CD4-positive, alpha-beta T cell treated with Interferon alpha-2 for 1 hour (primary cell): Measurements from ENCODE around the gene ABCA4.
"Not testable (repeated sequence)": the region's sequence is repeated elsewhere in the genome, so short reads cannot be mapped to it uniquely, and the experiment has no call there.

Experiments used
- DNase-seq, 2 donors: peaks; one replicate each; pipeline ENCODE4 v3.0.0-alpha.2; 2020 to 2022

Gene ABCA4

DNA sequence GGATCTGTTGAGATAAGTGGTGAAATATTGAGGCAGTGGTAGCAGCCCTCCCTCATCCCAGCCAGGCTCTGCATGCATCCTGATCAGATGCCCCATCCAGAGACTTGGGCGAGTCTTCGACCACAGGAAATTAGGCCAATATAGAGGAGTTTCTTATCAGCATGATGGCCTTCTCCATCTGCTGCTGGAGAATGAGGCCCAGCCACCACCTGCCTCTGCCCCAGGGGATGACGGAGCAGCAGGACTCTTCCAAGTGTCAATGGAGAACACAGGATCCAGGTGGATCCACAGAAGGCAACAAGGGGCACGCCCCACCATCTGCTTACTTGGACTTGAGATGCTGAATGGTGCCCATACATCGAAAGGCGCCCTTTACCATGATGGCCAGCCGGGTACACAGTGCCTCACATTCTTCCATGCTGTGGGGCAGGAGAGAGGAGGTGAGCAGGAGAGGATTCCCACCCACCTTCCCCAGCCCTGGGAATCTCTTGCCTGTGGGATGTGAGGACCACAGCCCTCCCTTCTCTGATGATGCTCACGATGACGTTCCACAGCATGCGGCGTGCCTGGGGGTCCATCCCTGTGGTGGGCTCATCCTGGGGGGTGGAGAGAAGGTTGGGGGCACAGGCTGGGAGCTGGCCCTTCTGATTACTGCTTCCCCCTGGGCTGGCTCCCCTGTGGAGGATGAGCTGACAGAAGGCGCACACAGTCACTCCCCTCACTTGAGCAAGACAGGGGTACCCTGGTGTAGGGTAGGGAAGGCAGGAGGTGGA lies 120.3 kb downstream of the ABCA4 start:
- no peak for DNase-seq

DNA sequence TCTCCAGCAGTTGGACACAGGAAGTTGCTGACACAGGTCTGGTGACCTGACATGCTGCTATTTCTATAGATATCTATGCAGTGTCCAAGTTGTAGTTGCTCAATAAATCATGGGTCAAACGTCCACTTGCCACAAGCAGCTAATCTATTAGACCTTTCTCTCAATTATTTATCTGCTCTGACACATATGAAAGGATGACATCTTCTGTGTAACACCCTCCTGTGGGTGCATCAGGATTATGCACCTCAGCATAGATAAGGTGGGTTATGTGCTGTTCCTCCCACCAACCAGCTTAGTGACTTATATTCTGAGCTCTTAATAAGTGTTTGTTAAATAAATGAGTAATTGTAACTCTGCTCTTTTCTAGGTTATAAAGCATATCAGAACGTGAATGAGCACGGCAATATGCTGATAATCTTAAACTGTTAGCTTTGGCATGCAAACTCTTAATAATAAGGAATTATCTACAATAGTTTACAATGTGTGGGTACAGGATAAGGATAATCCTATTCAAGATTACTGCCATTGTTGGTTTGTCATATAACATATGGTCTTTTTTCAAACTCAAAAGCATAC lies 121.0 kb downstream of the ABCA4 start:
- no peak for DNase-seq

DNA sequence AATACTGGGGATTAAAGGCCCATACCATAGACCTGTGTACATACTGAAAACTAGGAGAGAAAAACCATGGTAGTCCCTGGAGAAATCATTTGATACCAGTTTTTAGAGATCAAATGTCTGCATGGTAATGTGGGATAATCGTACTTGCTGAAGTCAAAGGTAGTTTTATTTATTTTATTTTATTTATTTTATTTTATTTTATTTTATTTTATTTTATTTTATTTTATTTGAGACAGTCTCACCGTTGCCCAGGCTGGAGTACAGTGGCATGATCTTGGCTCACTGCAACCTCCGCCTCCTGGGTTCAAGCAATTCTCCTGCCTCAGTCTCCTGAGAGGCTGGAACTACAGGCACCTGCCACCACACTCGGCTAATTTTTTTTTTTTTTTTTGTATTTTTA lies 122.4 kb downstream of the ABCA4 start:
- not testable (repeated sequence) for DNase-seq

DNA sequence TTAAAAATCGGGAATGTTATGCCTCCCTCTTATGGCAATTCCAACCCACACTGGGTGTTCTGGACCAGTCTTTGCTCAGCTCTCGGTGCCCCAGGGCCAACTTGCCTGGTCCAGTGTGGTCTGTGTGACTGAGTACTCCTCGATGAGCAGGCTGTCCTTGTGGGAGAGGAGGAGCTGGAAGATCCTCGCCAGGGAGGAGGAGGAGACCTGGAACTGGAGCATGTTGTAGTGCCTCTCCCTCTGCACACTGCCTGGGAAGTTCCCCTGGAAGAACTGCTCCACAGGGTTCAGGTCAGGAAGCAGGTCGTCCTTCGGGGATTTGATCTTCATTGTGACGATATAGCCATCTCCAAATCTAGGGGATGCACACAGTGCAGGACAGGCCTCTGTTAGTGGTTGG lies 123.2 kb downstream of the ABCA4 start:
- no peak for DNase-seq

DNA sequence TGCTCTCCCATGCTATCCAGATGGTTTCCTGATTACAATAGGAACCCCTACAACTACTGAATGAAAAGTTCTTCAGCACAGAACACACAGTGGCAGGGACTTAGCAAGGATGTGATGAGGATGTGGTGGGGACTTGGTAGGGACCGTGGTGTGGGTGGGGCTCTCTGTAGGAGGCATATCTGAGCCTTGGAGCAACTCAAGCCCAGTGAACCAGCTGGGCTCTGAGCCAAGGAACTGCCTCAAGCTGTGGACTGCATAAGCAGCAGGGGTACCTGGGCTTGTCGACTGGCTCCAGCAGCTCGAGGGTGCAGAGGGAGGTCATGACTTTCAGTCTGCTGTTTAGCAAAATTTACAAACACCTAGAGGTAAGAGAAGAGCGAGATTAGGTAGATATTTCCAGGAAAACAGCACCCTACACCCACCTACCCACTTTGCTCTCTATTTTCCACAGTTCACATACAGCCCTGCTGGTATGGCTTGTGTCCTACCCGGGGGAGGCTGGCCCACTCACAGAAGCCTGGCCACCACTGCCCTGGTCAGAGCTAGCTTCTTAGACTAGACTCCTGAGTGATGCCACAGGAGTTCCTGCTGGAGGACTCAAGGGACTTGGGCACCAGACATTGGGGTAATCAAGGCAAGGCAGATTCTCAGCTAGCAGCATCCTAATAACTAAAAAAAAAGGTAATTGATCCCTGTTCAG lies 125.0 kb downstream of the ABCA4 start:
- no peak for DNase-seq

DNA sequence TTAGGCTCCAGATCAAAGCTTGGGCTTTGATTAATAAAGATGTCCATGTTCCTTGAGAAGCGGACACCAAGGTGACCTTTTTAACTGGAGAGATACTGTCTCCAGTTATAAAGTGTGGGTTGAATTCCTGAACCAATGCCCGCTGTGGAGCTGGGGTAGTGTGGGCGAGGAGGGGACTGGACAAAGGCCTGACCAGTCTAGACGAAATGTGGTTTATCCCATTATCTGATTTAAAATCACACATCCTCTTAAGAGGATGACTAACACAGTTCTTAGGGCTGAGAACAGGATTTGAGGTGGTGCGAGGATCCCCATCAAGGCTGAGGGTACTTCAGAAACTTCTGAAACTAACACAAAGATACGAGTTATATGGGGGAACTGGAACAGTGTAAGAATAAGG lies 127.2 kb downstream of the ABCA4 start:
- DNase-seq = no peak

DNA sequence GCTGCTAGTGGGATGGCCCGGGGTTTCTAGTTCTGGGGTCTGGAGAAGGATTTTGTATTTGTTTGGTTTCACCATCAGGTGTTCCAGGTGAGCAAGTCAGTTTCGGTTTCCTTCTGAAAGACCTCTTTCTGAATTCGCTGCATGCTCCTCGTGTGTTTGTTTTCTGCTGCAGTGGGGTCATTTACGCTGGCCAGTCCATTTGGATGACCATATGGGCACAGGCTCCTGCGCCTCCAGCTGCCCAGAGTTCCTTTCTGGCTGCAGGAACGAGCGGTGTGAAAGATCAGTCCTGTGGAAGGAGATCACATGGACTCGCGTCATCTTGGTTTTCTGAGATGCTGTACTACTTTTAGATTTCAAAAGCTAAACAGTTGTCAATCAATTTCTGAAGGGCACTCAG lies 128.0 kb downstream of the ABCA4 start:
- DNase-seq = no peak

DNA sequence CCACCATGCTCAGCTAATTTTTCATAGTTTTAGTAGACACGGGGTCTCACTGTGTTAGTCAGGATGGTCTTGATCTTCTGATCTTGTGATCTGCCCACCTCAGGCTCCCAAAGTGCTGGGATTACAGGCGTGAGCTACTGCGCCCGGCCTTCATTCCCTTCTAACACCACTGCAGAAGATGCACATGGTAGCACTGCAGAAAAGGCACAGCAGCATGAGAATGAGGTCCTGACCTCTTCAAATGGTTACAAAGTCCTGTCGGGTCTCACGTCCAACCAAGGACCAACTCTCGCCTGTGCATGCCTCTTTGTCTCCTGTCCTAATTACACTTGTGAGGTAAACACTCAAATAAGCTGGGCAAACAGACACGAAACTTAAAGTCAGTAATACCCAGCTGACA lies 128.8 kb downstream of the ABCA4 start:
- DNase-seq = no peak

DNA sequence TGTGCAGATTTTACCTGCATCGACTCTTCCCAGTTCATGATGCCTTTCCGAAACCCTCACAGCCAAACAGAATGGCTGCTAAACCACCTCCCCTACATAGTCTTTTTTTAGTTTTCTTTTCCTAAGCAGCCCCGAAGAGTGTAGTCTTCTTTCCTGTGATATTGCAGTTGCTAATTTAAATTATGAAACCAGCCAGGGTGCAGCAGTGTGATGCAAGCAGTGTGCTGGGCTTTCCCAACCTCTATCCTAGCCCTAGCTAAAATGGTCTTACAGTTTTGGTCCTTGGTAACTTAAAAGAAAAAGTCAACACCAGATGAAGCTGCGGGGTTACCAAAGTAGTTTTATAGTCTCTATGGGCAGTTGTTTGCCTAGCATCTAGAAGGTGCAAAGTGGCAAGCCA lies 129.7 kb downstream of the ABCA4 start:
- DNase-seq = no peak

DNA sequence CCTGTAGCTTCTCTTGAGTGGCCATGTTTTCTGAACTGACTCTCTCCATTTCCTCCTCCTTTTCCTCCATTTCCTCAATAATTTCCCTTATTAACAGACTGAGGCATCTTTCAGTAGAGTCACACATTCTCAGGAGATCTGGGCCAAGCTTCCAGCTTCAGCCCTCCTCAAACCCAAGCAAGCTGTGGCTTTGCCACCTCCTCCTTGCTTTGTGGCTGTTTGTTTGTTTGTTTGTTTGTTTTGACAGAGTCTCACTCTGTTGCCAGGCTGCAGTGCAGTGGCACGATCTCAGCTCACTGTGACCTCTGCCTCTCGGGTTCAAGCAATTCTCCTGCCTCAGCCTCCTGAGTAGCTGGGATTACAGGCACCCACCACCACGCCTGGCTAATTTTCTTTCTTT lies 130.5 kb downstream of the ABCA4 start:
- DNase-seq = not testable (repeated sequence)

DNA sequence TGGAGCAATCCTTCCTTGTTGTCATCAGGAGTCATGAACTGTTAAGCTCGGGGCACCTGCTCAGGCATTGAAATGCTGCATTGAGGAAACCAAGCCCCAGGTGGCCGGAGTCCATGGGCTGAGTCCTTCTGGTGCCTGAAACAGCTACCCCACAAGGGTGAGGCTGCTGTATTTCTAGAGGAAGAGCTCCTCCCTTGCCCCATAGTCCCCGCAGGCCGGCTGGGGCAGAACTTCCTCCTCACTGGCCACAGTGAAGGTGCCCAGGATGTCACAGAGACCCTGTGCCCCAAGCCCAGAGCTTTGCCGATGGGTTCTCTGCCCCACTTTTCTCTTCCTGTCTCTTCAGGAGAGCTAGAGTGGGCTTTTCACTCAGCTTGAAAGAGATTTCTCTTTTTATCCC lies 130.9 kb downstream of the ABCA4 start:
- DNase-seq = no peak

DNA sequence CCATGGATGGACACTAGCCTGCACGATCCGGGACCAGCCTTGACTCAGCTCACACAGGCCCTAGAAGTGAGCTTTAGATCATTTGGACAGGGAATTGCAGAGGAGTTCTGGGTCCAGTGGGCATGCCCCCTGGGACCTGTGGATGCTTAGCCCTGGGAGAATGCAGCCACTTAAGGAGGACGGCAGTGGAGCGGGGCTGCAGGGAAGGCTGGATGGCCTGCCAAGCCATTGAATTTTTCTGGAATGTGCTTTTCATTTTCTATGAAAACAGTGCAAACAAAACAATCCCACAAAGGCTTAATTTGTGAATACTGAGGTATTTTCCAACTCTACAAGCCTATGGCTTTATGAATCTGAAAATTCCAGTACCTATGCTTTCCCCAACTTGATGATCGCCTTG lies 131.3 kb downstream of the ABCA4 start:
- DNase-seq = no peak

DNA sequence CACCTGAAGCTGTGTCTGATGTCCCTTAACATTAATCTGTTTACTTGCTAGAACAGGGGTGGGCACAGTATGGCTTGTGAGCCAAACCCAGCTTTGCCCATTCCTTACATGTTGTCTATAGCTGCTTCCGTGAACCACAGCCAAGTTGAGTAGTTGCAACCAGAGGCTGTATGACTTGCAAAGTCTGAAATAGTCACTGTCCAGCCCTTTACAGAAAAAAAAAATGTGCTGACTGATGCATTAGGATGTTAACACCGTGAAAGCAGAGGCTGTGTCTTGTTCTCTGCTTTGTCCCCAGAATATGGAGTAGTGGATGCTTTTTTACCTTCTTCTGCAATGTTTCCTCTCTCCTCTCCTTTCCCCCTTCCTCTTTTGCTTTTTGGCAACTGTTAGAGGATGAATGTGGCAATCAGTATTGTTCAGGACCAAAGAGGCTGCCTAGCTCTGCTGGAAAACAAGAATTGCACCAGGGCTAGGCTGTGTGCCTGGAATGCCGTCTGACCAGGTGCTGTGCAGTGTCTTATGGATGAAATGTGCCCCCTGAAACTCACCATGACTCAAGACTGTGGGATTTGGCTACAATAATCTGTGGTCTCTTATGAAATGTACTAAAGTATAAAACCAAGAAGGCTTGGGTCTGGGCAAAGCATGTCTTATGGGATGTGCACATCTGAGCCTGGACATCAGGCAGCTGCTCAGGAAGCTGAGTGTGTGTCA lies 132.2 kb downstream of the ABCA4 start:
- no peak for DNase-seq

DNA sequence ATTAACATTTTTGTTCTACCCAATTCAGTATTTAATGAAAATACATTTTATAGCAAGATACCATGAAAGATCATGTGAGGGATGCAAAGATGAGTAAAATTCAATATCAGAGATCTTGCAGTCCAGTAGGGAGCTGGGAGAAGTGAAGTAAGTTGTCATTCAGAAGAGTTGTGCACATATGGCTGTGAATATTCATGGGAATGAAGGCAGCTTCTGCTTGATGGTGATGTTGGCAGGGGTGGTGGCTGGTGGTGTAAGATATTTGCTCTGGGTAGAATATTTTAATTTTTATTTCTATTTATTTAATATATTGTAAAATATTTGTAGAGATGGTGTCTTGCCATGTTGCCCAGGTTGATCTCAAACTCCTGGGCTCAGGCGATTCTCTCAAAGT lies 139.7 kb downstream of the ABCA4 start:
- DNase-seq = no peak

DNA sequence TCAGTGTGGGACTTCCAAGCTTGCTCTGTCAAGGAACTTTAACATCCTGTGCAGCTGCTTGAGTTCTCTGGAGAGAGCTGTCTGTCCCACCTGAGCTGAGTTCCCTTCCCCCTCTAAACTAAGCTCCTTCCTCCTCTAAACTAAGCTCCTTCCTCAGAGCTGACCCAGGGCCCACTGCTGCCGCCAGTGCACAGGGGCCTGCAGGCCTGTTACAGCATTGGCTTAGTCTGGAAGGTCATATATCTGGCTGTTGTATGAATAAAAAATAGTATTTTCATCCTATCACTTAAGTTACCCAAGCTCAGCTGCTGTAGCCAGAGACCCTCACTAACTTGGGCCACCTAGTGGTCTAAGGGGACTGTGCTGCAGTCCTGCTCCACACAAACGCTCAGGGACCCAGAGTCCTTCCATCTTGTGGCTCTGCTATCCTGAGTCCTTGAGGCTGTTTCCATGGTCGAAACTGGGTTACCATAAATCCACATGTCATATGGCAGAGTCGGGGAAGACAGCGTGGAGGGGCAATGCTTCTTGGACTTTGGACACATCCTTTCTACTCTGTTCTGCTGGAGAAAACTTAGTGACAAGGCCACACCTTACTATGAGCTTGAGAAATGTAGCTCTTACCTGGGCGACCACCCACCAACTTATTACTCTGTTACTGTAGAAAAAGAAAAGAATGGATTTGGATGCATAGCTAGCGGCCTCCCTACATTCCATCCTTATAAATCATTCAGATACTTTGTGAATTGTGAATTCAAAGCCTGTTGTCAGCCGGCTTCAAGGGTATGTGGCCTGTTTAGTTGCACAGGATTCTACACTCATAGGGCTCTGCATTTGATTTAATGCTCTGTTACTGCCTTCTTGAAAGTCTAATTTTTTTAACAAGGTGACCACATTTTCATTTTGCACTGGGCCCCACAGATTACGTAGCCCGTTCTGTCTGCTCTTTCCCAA lies 140.4 kb downstream of the ABCA4 start:
- no peak for DNase-seq

DNA sequence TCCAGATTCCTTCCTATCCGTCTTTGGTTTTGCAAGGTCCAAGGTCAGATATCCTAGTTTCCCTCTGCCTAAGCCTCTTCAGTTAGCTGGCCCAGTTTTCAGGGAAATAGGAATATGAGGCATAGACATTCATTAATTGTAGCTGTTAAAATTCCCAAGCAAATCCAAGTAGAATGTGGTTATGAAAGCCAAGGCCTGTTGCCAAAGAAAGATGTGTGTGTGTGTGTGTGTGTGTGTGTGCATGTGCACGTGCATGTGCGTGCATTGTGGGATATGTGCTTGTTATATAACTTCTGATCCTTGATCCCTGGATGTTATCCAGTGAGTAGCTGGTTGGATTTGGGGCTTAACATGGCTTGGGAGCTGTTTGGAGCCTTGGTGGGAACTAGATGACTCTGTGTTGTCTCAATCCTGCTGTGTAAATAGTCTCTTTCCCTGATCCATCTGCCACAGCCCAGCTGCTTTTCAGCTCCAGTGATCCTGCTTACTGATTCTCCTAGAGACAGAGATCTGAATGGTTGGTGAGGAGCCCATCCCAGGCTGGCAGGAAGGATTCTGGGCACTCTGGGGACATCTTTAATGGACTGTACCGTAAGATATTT lies 141.1 kb downstream of the ABCA4 start:
- DNase-seq = no peak

DNA sequence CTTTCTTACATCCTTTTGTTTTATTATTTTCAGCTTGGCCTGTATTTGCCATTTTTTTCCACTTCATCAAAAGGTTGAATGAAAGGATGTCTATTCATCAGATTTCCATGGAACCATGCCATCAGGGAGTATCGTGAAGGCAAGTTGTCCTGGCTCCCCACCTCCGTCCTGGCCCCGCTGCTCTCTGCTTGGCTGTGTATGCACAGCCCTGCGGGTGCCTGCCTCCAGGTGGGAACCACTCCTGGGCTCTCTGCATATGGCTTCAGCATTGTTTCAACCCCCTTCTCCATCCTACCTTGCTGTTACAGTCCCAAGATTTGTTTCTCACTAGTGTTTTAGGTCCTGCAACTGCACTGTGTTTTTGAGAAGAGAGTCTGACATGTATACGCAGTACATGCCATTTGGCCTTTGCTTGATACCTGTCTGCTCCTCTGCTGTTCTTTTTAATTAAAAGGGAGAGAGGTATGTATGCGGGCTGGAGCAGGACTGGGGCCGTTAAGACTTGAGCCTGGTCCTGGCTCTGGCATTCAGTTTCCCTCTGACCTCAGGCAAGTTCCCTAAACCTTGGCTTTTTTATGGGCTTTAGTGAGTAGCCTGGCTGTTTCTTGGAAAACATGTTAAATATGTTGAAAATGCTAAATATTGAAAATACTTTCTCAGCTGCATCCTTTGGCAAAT lies 141.8 kb downstream of the ABCA4 start:
- no peak for DNase-seq

DNA sequence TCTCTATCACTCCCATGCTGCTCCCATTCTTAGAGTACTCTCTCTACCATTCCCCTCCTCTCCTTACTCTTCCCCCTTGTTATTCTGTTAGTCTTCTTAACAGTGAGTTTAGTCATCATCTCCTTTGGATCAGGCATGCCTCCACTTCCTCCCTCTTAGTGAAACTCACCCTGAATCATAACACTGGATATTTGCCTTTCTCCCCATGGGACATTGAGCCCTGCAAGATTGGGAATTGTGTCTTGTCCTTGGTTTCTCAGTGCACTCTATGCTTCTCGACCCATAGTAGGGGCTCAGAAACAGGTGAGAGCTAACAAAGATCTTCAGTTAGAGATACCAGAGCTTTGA lies 143.4 kb downstream of the ABCA4 start:
- no peak for DNase-seq

DNA sequence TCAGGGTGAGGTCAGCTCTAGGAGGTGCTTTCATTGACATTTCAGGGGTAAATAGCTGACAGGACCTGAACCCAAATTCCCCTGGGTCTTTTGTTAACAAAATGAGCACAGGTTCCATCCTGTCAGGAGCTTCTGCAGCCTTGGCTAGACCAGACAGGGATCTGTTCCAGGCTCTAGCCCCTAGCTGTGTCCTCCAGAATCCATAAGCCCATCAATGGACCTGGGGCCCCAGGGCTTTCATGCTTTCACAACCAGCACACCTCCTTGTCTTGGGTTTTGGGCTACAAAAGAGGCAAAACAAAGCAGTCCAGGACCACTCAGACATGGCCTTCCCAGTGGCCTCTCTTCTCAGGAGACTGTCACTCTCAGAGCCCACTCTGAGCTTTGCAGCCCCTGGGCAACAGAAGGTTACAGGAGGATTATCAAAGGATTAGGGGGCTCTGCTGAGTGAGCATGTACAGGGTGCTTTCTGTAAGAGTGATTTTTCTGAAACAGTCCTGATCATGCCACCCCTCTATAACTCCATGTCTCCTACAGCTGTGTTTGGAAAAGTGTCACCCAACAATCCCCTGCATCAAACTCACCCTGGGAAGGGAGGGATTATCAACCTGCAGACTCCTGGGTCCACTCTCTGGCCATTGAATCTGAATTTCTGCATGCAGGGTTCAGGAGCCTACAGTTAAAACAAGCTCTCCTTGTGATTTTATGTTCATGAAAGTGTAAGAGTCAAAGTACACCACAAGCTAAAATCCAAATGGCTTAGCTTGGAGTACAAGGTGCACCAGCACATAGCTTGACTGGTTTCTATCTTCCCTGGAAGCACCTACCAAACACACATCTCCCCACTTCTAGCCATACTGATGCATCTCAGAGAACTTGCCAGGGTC lies 144.0 kb downstream of the ABCA4 start:
- DNase-seq = no peak

DNA sequence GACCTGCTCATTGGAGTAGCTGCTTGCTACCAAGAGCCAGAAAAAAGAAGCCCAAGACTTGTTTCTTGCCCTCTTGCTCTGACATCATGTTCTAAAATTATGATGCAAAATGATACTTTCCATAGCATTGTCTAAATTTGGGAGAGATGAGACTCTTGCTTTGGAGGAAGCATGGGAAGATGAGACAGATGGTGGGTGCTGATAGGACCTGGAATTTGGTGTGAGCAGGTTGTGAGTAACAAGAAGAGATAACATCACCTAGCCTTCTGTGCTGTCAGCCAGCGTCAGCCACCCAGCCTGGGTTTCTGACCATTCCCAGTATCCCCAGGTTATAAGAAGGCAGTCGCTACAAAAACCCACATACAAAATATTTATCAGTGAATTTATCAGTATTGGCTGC lies 144.7 kb downstream of the ABCA4 start:
- DNase-seq = no peak

DNA sequence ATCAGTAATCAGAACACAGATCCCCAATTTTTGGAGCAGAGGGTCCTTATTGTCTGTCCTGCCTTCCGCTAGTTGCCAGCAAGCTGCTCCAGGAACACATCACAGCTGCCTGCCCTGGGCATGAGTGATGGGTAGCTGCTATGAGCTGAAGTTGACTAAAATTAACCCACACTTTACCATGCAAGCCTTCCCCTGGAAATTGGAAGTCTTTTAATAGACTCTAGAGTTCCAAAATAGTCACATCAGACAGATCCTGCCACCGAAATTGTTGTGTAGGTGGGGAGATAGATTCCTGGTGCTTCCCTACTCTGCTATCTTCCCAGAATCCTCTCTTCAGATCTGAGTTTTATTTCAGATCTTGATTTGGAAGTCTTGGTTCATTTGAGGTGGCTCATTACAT lies 148.6 kb downstream of the ABCA4 start:
- no peak for DNase-seq
